Measurements from ENCODE around the gene MMP12. TPM values are rescaled to one million over a fixed set of nuclear protein-coding genes. Genes with fewer than 3 reads are reported as not detected.

Gene MMP12
- total RNA-seq, 2 experiments from 2014 or later: not detected

DNA sequence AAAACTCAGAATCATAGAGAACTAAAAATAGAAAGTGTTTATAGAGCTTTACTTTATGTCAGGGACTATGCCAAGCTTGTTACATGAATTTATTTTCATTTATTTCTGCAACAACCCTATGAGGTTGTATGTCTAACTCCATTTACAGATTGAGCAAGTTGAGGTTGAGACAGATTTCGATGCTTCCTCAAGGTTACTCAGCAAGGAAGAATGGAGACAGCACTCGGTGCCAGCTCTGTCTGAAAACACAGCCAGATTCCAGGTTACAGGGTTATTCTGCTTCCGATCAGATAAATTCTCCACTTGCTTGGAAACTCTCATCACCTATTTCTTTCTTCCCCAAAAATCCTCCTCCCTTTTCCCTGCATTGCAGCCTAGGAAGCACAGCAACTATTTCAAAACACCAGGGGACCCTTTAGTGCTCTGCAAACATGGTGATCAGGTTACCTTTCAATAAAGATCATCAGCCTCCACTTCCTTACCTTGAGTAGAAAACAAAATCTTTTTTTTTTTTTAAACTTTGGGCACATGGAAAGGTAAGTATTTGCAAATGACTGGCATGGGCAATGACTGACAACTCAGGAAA is 38.4 kb downstream of the MMP12 start:
- no peaks in the 10 kb centered on the region for H3K4me1 ChIP-seq (ENCODE audit: insufficient read depth, low read length, poor library complexity, severe bottlenecking)
- H3K4me2 ChIP-seq (ENCODE audit: low read length): no peak overlapping the region
- H3K4me3 ChIP-seq (ENCODE audit: low read depth, low read length, poor library complexity, severe bottlenecking): no peak overlapping the region
- no peak for TF ChIP-seq EZH2phosphoT487 (IDR thresholded peaks at IDR 0.05; ENCODE audit: borderline replicate concordance, low read depth, low read length)
- TF ChIP-seq, protein P1, sequence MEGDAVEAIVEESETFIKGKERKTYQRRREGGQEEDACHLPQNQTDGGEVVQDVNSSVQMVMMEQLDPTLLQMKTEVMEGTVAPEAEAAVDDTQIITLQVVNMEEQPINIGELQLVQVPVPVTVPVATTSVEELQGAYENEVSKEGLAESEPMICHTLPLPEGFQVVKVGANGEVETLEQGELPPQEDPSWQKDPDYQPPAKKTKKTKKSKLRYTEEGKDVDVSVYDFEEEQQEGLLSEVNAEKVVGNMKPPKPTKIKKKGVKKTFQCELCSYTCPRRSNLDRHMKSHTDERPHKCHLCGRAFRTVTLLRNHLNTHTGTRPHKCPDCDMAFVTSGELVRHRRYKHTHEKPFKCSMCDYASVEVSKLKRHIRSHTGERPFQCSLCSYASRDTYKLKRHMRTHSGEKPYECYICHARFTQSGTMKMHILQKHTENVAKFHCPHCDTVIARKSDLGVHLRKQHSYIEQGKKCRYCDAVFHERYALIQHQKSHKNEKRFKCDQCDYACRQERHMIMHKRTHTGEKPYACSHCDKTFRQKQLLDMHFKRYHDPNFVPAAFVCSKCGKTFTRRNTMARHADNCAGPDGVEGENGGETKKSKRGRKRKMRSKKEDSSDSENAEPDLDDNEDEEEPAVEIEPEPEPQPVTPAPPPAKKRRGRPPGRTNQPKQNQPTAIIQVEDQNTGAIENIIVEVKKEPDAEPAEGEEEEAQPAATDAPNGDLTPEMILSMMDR (conservative IDR thresholded peaks at IDR 0.05; ENCODE audit: low read length): no peak
- H2AFZ ChIP-seq (ENCODE audit: low read length): no peak overlapping the region
- no peaks in the 10 kb centered on the region for H3K79me2 ChIP-seq (ENCODE audit: insufficient read depth, low read depth, low read length)
- no TSS peak for BruUV-seq (replicated peaks)
- CTCF ChIA-PET (ENCODE audit: unreplicated experiment): no interaction called here
- H3K9me3 ChIP-seq (ENCODE audit: low read length): no peaks in the 10 kb centered on the region
- POLR2A ChIA-PET: interaction anchor here (1.8 kb wide), 1 partner anchor 10 kb away, joined by 5 read pairs; no protein-coding TSS in a partner anchor
- H3K27ac ChIP-seq (ENCODE audit: low read depth, low read length, poor library complexity, severe bottlenecking): no peak overlapping the region
- H3K9me2 ChIP-seq (ENCODE audit: insufficient read depth, low read length): no peaks in the 10 kb centered on the region
- no peaks in the 10 kb centered on the region for H3K36me3 ChIP-seq (ENCODE audit: insufficient read depth, low read length)
- no peak for DNase-seq (ENCODE audit: low spot score)
- intact Hi-C loops (cut with micrococcal nuclease; ENCODE audit: unreplicated experiment): no loop called here
- H4K20me1 ChIP-seq (ENCODE audit: insufficient read depth, low read length): no peaks in the 10 kb centered on the region

DNA sequence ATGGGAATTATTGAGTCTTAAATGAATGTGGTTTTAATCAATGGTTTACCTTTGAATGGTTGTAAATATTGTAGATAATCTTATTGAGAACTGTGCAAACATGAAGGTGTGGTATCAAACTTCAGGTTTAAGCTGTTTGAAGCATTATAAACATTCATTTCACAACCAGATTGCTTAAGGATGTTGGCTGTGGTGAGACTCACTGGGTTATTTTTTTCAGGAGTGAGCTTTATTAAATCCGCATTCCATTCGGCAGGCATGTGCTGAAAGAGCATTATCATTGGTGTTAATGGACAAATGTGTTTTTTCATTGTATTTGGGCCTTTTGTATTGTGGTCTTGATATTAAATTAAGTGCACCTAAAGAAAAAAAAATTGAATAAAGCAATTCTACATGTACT is 41.1 kb downstream of the MMP12 start:
- H3K9me3 ChIP-seq (ENCODE audit: low read length): no peaks in the 10 kb centered on the region
- no TSS peak for BruUV-seq (replicated peaks)
- no peaks in the 10 kb centered on the region for H3K36me3 ChIP-seq (ENCODE audit: insufficient read depth, low read length)
- ChIA-PET POLR2A (no interaction called here), CTCF (ENCODE audit: unreplicated experiment) (no interaction called here)
- H2AFZ ChIP-seq (ENCODE audit: low read length): no peak overlapping the region
- H3K4me1 ChIP-seq (ENCODE audit: insufficient read depth, low read length, poor library complexity, severe bottlenecking): no peaks in the 10 kb centered on the region
- intact Hi-C loops (cut with micrococcal nuclease; ENCODE audit: unreplicated experiment): no loop called here
- no peak overlapping the region for H3K27ac ChIP-seq (ENCODE audit: low read depth, low read length, poor library complexity, severe bottlenecking)
- no peak overlapping the region for H3K4me2 ChIP-seq (ENCODE audit: low read length)
- H4K20me1 ChIP-seq (ENCODE audit: insufficient read depth, low read length): no peaks in the 10 kb centered on the region
- H3K79me2 ChIP-seq (ENCODE audit: insufficient read depth, low read depth, low read length): no peaks in the 10 kb centered on the region
- TF ChIP-seq, protein P1 (conservative IDR thresholded peaks at IDR 0.05; ENCODE audit: low read length): no peak
- TF ChIP-seq EZH2phosphoT487 (IDR thresholded peaks at IDR 0.05; ENCODE audit: borderline replicate concordance, low read depth, low read length): no peak
- DNase-seq (ENCODE audit: low spot score): no peak
- no peak overlapping the region for H3K4me3 ChIP-seq (ENCODE audit: low read depth, low read length, poor library complexity, severe bottlenecking)
- no peaks in the 10 kb centered on the region for H3K9me2 ChIP-seq (ENCODE audit: insufficient read depth, low read length)

DNA sequence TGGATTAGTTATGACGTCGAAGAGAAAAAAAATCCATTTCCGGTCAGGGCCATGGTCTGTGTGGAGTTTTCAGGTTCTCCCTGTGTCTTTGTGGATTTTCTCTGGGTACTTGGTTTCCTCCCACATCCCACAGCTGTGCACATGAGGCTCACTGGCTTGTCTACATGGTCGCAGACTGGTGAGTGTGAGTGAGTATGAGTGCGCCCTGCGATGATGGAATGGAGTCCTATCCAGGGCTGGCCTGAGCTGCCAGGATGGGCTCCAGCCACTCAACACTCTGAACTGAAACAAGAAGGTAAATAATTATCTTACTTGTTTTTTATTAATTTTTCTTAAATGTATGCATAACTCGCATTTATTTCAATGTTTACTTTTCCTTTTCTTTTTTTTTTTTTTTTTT is 42.2 kb downstream of the MMP12 start:
- Histone ChIP-seq H3K4me1 (ENCODE audit: insufficient read depth, low read length, poor library complexity, severe bottlenecking) (no peaks in the 10 kb centered on the region), H3K27ac (ENCODE audit: low read depth, low read length, poor library complexity, severe bottlenecking) (no peak overlapping the region), H2AFZ (ENCODE audit: low read length) (no peak overlapping the region), H4K20me1 (ENCODE audit: insufficient read depth, low read length) (no peaks in the 10 kb centered on the region), H3K4me3 (ENCODE audit: low read depth, low read length, poor library complexity, severe bottlenecking) (no peak overlapping the region), H3K36me3 (ENCODE audit: insufficient read depth, low read length) (no peaks in the 10 kb centered on the region), H3K79me2 (ENCODE audit: insufficient read depth, low read depth, low read length) (no peaks in the 10 kb centered on the region), H3K9me2 (ENCODE audit: insufficient read depth, low read length) (no peaks in the 10 kb centered on the region), H3K4me2 (ENCODE audit: low read length) (no peak overlapping the region), H3K9me3 (ENCODE audit: low read length) (no peaks in the 10 kb centered on the region)
- intact Hi-C loops (cut with micrococcal nuclease; ENCODE audit: unreplicated experiment): no loop called here
- ChIA-PET POLR2A (no interaction called here), CTCF (ENCODE audit: unreplicated experiment) (no interaction called here)
- TF ChIP-seq, protein P1 (conservative IDR thresholded peaks at IDR 0.05; ENCODE audit: low read length): no peak
- TF ChIP-seq EZH2phosphoT487 (IDR thresholded peaks at IDR 0.05; ENCODE audit: borderline replicate concordance, low read depth, low read length): no peak
- no peak for DNase-seq (ENCODE audit: low spot score)
- no TSS peak for BruUV-seq (replicated peaks)
